Measurements from ENCODE around the gene TUT1. TPM values are rescaled to one million over a fixed set of nuclear protein-coding genes. Genes with fewer than 3 reads are reported as not detected.

Gene TUT1
- total RNA-seq, 4 donors from 2014 or later: 13.7 to 20.0 (median 16.1) TPM

DNA sequence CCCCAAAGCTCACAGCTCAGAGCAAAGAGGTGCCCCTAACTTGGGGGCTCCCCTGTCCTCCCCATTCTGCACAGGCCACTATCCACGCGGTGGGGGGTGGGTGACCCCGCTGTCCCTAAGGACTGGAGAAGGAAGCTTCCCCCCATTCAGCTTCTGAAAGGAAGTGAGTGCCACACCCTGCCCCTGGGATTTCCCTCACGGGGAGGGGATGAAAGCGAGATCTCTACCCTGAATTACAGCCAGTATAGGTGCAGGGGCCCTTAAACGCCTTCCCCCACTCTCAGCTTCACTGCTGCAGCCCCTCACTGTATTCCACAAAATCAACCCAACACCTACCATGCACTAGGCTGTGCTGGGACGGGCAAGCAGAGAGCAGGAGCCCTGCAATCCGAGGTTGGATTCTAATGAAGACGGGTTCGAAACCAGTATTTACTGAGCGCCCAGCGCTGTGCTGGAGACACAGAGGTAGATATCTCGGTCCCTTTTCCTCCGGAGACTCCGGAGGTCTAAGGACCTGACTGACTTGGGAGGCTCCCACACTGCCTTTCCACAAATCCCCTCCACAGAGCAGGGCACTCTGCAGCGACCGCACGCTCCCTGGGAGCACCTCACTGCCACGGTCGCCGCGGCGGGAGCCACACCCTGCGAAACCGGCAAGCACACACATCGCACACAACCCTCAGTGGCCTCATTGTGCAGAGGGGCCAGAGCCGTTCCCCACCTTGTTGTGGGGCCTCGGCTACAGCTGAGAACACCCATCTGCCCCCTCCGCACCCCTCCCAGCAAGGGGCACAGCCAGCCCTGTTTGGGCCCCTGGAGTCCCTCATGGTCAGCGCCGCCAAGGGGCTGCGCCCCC lies 46.5 kb downstream of the TUT1 start:
- Histone ChIP-seq H3K9me3 (no peaks in the 10 kb centered on the region), H3K4me1 (peaks cover 44 to 73% of the 10 kb centered on the region in 2 donors), H3K27me3 (no peaks in the 10 kb centered on the region), H3K36me3 (no peaks in the 10 kb centered on the region), H3K27ac (peak overlapping the region; percentile 42 to 99 (median 92)), H3K4me3 (replicated peaks in 1 of 3) (peak overlapping the region; percentile 46 to 87 (median 85))
- intact Hi-C loops (cut with DNase I): loop anchor here (5.0 kb wide), 2 partner anchors 38 to 123 kb away; no protein-coding TSS in a partner anchor
- peak in 1 of 2 donors; percentile 41 for DNase-seq
- 28 to 36% methylated on average over 14 to 21 of the region's 32 CpGs for WGBS, 2 donors
- no peak for TF ChIP-seq POLR2A (IDR thresholded peaks at IDR 0.05)
- TF ChIP-seq, protein P1, sequence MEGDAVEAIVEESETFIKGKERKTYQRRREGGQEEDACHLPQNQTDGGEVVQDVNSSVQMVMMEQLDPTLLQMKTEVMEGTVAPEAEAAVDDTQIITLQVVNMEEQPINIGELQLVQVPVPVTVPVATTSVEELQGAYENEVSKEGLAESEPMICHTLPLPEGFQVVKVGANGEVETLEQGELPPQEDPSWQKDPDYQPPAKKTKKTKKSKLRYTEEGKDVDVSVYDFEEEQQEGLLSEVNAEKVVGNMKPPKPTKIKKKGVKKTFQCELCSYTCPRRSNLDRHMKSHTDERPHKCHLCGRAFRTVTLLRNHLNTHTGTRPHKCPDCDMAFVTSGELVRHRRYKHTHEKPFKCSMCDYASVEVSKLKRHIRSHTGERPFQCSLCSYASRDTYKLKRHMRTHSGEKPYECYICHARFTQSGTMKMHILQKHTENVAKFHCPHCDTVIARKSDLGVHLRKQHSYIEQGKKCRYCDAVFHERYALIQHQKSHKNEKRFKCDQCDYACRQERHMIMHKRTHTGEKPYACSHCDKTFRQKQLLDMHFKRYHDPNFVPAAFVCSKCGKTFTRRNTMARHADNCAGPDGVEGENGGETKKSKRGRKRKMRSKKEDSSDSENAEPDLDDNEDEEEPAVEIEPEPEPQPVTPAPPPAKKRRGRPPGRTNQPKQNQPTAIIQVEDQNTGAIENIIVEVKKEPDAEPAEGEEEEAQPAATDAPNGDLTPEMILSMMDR (IDR thresholded peaks at IDR 0.05): no peak

DNA sequence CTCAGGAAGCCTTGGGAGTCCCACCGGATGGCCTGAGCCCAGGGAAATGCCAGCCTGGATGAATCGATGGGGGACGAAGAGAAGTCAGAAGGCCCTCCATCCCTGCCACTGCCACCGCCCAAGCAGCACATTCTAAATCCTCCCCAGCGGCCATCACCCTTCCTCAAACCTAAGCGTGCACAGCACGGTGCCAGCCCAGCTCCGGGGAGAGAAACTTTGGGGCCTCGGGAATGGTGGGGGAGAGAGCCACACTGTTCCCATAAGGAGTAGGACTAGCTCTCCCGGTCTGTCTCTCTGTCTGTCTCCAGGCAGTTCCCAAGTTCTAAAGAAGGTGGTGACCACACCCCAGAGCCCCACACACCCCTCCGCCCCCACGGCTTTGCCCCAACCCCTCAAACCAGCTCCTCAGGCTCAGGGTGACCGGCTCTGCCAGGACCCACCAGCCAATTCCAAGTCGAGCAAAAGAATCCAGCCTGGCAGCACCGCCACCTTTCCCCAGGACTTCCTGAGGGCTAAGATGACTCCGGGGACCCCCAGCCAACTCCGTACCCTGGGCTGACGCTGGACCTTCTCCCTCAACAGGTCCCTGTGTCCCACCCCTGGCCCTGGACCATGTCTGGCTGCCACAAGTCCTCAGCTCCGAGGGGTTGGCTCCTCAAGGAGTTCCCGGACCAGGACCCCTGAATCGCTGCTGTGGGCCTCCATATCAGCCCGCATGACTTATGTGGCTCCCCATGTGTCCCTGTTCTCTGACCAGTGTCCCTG lies 47.5 kb downstream of the TUT1 start:
- intact Hi-C loops (cut with DNase I): loop anchor here (5.0 kb wide), 2 partner anchors 37 to 122 kb away; no protein-coding TSS in a partner anchor
- H3K9me3 ChIP-seq: no peaks in the 10 kb centered on the region
- peaks cover 44 to 73% of the 10 kb centered on the region in 2 donors for H3K4me1 ChIP-seq
- whole genome bisulfite sequencing, 2 donors: 68 to 72% methylated on average over 16 to 22 of the region's 22 CpGs
- H3K4me3 ChIP-seq (replicated peaks in 1 of 3): peak overlapping the region in 1 of 3 donors; percentile 87
- no peak for DNase-seq
- no peaks in the 10 kb centered on the region for H3K27me3 ChIP-seq
- peak overlapping the region; percentile 42 to 99 (median 92) for H3K27ac ChIP-seq
- no peaks in the 10 kb centered on the region for H3K36me3 ChIP-seq
- TF ChIP-seq POLR2A (IDR thresholded peaks at IDR 0.05): no peak
- TF ChIP-seq, protein P1 (IDR thresholded peaks at IDR 0.05): no peak

DNA sequence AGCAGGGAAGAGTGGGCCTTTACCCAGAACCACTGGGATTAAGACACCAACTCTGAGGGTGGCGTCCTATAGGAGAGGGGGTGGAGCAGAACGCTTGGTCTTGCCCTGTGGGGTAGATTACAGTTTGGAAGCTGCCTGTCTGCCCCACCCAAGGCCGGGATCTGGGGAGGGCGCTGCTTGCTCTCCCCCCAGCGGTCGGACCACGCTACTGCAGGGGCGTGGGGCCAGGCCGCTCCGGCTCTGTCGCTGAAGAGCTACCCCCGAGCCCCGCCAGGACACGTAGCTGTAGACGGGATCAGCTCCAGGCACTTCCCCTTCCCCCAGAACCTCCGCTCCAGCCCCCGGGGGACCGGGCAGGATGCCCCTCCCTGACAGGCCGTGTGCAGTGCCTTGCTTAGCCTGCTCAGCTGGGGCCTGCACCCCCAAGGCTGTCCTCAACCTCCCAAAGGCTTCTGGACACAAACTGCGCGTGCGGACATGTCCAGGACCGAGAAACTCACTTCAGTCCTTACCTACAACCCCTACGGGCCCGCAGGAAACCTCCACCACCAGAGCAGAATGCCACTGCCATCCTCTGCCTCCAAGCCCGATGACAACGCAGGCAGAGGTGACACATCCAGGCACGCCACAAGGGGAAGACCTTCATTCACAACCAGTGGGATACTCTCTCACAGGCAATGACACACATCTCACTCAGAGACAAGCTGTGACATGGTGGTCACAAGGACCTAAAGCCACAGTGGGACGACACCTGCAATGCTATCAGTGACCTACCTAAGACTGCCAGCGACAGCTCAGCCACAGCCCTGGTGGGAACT lies 48.4 kb downstream of the TUT1 start:
- peak; percentile 61 to 63 for DNase-seq
- 13 to 22% methylated on average over 8 to 18 of the region's 30 CpGs for WGBS, 2 donors
- intact Hi-C loops (cut with DNase I): loop anchor here (5.0 kb wide), 2 partner anchors 36 to 121 kb away; no protein-coding TSS in a partner anchor
- H3K9me3 ChIP-seq: no peaks in the 10 kb centered on the region
- H3K4me3 ChIP-seq (replicated peaks in 1 of 3): peak overlapping the region in 1 of 3 donors; percentile 87
- no peaks in the 10 kb centered on the region for H3K27me3 ChIP-seq
- H3K27ac ChIP-seq: peak overlapping the region; percentile 42 to 99 (median 92)
- TF ChIP-seq POLR2A (IDR thresholded peaks at IDR 0.05): peak in 1 of 2 donors; percentile 13
- TF ChIP-seq, protein P1 (IDR thresholded peaks at IDR 0.05): peak; percentile 87 to 99 (median 96)
- H3K4me1 ChIP-seq: peaks cover 46 to 73% of the 10 kb centered on the region in 2 donors
- no peaks in the 10 kb centered on the region for H3K36me3 ChIP-seq

DNA sequence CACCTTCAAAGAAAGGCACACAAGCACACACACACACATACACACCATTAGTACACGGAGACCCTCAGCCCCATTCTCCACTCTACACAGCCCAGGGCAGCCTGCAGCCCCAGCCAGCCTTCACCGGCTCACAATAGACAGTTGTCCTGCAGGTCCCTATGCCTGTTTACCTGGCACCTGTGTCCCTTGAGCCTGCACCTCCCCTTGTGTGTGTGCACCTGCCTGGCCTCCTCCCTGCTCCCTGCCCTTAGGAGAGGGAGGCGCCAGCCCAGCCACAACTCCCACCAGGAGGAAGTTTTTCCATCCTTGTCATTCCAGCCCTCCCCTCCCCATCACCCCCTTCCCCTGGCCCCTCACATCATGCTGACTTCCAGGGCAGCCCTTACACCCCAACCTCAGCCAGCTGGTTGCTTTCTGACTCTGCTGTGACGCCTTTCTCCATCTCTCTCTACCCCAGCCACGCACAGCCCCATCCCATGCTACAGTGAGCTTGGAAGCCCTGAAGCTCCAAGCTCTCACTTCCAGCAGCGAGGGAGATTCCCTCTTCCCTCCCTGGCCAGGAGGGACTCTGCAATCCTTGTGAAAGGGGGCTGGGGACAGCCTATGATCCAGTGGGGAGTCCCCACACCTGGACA lies 49.1 kb downstream of the TUT1 start:
- H3K4me3 ChIP-seq (replicated peaks in 1 of 3): peak overlapping the region in 1 of 3 donors; percentile 87
- H3K27ac ChIP-seq: peak overlapping the region; percentile 35 to 99 (median 92)
- DNase-seq: no peak
- 59 to 66% methylated on average over 6 of the region's 6 CpGs for WGBS, 2 donors
- TF ChIP-seq, protein P1 (IDR thresholded peaks at IDR 0.05): no peak
- no peak for TF ChIP-seq POLR2A (IDR thresholded peaks at IDR 0.05)
- intact Hi-C loops (cut with DNase I): loop anchor here (5.0 kb wide), 2 partner anchors 35 to 120 kb away; no protein-coding TSS in a partner anchor
- no peaks in the 10 kb centered on the region for H3K9me3 ChIP-seq
- no peaks in the 10 kb centered on the region for H3K36me3 ChIP-seq
- H3K27me3 ChIP-seq: no peaks in the 10 kb centered on the region
- peaks cover 40 to 68% of the 10 kb centered on the region in 2 donors for H3K4me1 ChIP-seq

All from thyroid gland (tissue), 4 donors.